Inflammatory macrophage treated with lipopolysaccharide for 4 hours (primary cell): ENCODE data around the gene ZNF746.

Experiments used
- DNase-seq: peaks from one replicate; pipeline ENCODE4 v3.0.0-alpha.2; 2020

The ZNF746 gene

GRCh38 chr7:149489391-149490024 is 8.1 kb downstream of the ZNF746 start:
- no peak for DNase-seq

- no peak for DNase-seq
Observed at GRCh38 chr7:149479568-149479967, 18.0 kb downstream of the ZNF746 start.

- DNase-seq: no peak
Observed at GRCh38 chr7:149478754-149479153, 18.9 kb downstream of the ZNF746 start.

- DNase-seq: no peak
Observed at GRCh38 chr7:149477494-149478443, 19.8 kb downstream of the ZNF746 start.

GRCh38 chr7:149476791-149477190 is 20.8 kb downstream of the ZNF746 start:
- DNase-seq: no peak

GRCh38 chr7:149475121-149476045 is 22.2 kb downstream of the ZNF746 start:
- no peak for DNase-seq

- DNase-seq: no peak
Observed at GRCh38 chr7:149474309-149475120, 23.1 kb downstream of the ZNF746 start.

- DNase-seq: no peak
Observed at GRCh38 chr7:149473251-149473650, 24.4 kb downstream of the ZNF746 start.

GRCh38 chr7:149471289-149471953 is 26.2 kb downstream of the ZNF746 start:
- DNase-seq: no peak

- DNase-seq: no peak
Observed at GRCh38 chr7:149469806-149470205, 27.8 kb downstream of the ZNF746 start.

- peak; percentile 5 for DNase-seq
Observed at GRCh38 chr7:149468208-149468607, 29.4 kb downstream of the ZNF746 start.

- DNase-seq: no peak
Observed at GRCh38 chr7:149467321-149467859, 30.2 kb downstream of the ZNF746 start.

GRCh38 chr7:149466364-149466763 is 31.2 kb downstream of the ZNF746 start:
- DNase-seq: no peak

GRCh38 chr7:149463500-149464161 is 34.0 kb downstream of the ZNF746 start:
- no peak for DNase-seq

- no peak for DNase-seq
Observed at GRCh38 chr7:149462101-149462520, 35.5 kb downstream of the ZNF746 start.

- peak; percentile 90 for DNase-seq
Observed at GRCh38 chr7:149460493-149461277, 36.9 kb downstream of the ZNF746 start, which contains the start of gene ZNF777. Gene ZNF777, minus strand, starts transcription at chr7:149461062. Its CDS starts 5,040 bp downstream, at chr7:149456022.

- DNase-seq: peak; percentile 15
Observed at GRCh38 chr7:149459540-149460452, 37.8 kb downstream of the ZNF746 start.

- no peak for DNase-seq
Observed at GRCh38 chr7:149459201-149459539, 38.4 kb downstream of the ZNF746 start.

GRCh38 chr7:149458235-149458634 is 39.4 kb downstream of the ZNF746 start:
- no peak for DNase-seq
